ENCODE results near the gene UCP3. TPM values are rescaled to one million over a fixed set of nuclear protein-coding genes. Genes with fewer than 3 reads are reported as not detected.
A peak's percentile ranks its signal among the peaks of the same experiment; 100 is the strongest.

UCP3 gene
- total and polyA plus RNA-seq, 10 of the 15 experiments (the other 5 are each of a cell fraction or from before 2014, with no cell fraction given): 0.02 to 1.9 (median 0.94) TPM

DNA sequence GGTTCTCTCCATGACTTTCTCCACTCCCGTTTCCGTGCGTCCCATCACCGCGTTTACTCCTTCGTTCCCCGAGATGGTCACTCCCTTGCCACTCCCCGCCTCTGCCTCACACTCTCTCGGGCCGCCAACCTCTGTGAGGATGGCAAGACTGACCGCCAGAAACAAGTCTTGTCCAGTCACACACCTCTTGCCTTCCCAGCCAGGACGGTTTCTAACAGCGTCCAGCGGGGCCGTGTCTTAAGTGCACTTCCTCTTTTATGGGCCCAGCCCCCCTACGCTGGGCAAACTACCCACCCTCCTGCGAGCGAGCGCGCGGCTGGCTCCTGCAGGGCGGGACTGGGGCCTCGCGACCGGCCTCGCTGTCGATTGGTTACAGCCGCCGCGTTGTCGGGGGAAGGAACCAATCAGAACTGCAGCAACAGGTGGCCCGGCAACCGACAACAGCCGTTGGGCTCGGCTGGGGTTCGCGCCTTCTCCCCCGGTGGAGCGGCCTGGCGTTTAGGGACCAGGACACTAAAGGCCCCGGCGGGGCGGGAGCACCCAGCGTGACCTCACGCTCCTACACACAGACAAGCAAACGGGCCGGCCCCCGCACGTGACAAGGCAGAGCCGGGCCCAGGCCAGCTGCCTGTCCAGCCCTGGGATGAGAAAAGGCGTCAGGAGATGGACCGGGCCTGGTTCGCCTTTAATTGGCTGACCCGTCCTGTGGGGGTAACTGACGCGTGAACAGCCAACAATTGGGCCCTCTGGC lies 25.7 kb downstream of the UCP3 start (continued):
- TF ChIP-seq POLR2AphosphoS2 (IDR thresholded peaks at IDR 0.05; ENCODE audit: low read depth, low read length) (peak; percentile 55; the same call in 1 of the 2 replicates), EP300 (IDR thresholded peaks at IDR 0.05; ENCODE audit: borderline replicate concordance in 1 of 2, control insufficient read depth in 1 of 2, low read depth in 2 of 2, low read length in 2 of 2) (peak in 1 of 2 experiments; percentile 4; a peak in 1 of 4 replicates), NR2C2 (IDR thresholded peaks at IDR 0.05; ENCODE audit: borderline replicate concordance, control insufficient read depth, insufficient read length, low read depth) (no peak), EED (IDR thresholded peaks at IDR 0.05; ENCODE audit: low read depth) (peak; percentile 36; the same call in 1 of the 2 replicates), EZH2 (IDR thresholded peaks at IDR 0.05; ENCODE audit: borderline replicate concordance, control insufficient read depth, low read depth, low read length) (no peak), NR2F1 (conservative IDR thresholded peaks at IDR 0.05) (0 out of 2 replicates have a peak, but pooled peaks have one; percentile 45), SREBF1 (IDR thresholded peaks at IDR 0.05; ENCODE audit: low read length) (no peak), SMAD1 (IDR thresholded peaks at IDR 0.05; ENCODE audit: low read depth, partially characterized antibody) (peak; percentile 65), HDAC6 (IDR thresholded peaks at IDR 0.05; ENCODE audit: unreplicated experiment) (no peak), KDM1A (IDR thresholded peaks at IDR 0.05; ENCODE audit: borderline replicate concordance) (no peak), FOXK2 (IDR thresholded peaks at IDR 0.05) (no peak), ESRRA (IDR thresholded peaks at IDR 0.05; ENCODE audit: low read length) (no peak), RELA (IDR thresholded peaks at IDR 0.05; ENCODE audit: borderline replicate concordance, partially characterized antibody) (peak; percentile 67), RBBP5 (conservative IDR thresholded peaks at IDR 0.05) (no peak)
- TF ChIP-seq, protein P1, sequence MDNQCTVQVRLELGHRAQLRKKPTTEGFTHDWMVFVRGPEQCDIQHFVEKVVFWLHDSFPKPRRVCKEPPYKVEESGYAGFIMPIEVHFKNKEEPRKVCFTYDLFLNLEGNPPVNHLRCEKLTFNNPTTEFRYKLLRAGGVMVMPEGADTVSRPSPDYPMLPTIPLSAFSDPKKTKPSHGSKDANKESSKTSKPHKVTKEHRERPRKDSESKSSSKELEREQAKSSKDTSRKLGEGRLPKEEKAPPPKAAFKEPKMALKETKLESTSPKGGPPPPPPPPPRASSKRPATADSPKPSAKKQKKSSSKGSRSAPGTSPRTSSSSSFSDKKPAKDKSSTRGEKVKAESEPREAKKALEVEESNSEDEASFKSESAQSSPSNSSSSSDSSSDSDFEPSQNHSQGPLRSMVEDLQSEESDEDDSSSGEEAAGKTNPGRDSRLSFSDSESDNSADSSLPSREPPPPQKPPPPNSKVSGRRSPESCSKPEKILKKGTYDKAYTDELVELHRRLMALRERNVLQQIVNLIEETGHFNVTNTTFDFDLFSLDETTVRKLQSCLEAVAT (IDR thresholded peaks at IDR 0.05): peak; percentile 81
- TF ChIP-seq, protein P2, sequence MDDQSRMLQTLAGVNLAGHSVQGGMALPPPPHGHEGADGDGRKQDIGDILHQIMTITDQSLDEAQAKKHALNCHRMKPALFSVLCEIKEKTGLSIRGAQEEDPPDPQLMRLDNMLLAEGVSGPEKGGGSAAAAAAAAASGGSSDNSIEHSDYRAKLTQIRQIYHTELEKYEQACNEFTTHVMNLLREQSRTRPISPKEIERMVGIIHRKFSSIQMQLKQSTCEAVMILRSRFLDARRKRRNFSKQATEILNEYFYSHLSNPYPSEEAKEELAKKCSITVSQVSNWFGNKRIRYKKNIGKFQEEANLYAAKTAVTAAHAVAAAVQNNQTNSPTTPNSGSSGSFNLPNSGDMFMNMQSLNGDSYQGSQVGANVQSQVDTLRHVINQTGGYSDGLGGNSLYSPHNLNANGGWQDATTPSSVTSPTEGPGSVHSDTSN (IDR thresholded peaks at IDR 0.05; ENCODE audit: insufficient replicate concordance, low read depth, low read length): no peak
- TF ChIP-seq, protein P3, sequence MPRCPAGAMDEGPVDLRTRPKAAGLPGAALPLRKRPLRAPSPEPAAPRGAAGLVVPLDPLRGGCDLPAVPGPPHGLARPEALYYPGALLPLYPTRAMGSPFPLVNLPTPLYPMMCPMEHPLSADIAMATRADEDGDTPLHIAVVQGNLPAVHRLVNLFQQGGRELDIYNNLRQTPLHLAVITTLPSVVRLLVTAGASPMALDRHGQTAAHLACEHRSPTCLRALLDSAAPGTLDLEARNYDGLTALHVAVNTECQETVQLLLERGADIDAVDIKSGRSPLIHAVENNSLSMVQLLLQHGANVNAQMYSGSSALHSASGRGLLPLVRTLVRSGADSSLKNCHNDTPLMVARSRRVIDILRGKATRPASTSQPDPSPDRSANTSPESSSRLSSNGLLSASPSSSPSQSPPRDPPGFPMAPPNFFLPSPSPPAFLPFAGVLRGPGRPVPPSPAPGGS (IDR thresholded peaks at IDR 0.05; ENCODE audit: borderline replicate concordance, insufficient read depth, low read depth, low read length, poor library complexity, severe bottlenecking): no peak
- TF ChIP-seq, protein P4, sequence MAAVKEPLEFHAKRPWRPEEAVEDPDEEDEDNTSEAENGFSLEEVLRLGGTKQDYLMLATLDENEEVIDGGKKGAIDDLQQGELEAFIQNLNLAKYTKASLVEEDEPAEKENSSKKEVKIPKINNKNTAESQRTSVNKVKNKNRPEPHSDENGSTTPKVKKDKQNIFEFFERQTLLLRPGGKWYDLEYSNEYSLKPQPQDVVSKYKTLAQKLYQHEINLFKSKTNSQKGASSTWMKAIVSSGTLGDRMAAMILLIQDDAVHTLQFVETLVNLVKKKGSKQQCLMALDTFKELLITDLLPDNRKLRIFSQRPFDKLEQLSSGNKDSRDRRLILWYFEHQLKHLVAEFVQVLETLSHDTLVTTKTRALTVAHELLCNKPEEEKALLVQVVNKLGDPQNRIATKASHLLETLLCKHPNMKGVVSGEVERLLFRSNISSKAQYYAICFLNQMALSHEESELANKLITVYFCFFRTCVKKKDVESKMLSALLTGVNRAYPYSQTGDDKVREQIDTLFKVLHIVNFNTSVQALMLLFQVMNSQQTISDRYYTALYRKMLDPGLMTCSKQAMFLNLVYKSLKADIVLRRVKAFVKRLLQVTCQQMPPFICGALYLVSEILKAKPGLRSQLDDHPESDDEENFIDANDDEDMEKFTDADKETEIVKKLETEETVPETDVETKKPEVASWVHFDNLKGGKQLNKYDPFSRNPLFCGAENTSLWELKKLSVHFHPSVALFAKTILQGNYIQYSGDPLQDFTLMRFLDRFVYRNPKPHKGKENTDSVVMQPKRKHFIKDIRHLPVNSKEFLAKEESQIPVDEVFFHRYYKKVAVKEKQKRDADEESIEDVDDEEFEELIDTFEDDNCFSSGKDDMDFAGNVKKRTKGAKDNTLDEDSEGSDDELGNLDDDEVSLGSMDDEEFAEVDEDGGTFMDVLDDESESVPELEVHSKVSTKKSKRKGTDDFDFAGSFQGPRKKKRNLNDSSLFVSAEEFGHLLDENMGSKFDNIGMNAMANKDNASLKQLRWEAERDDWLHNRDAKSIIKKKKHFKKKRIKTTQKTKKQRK (IDR thresholded peaks at IDR 0.05; ENCODE audit: low read depth, low read length): no peak

All from GM12878 (cell line).